ENCODE results near the gene CPEB1. TPM values are rescaled to one million over a fixed set of nuclear protein-coding genes. Genes with fewer than 3 reads are reported as not detected.

CPEB1 gene
- total RNA-seq, 1 donor from 2014 or later: 0.40 TPM

- Mint-ChIP-seq H3K9me3 (no peaks in the 10 kb centered on the region), H3K27me3 (ENCODE audit: low read depth) (peaks cover 92% of the 10 kb centered on the region), H3K36me3 (no peaks in the 10 kb centered on the region), H3K4me1 (peaks cover 8% of the 10 kb centered on the region), H3K4me3 (no peak overlapping the region), H3K27ac (no peak overlapping the region)
- DNase-seq (ENCODE audit: low spot score in 2 of 2, unreplicated experiment in 2 of 2): no peak
- no peak for TF ChIP-seq CTCF (IDR thresholded peaks at IDR 0.05; ENCODE audit: unreplicated experiment)
These were observed 3.2 kb downstream of the CPEB1 start for GRCh38 chr15:82643992-82644391.

- H3K36me3 Mint-ChIP-seq: no peaks in the 10 kb centered on the region
- peaks cover 94% of the 10 kb centered on the region for H3K27me3 Mint-ChIP-seq (ENCODE audit: low read depth)
- H3K9me3 Mint-ChIP-seq: no peaks in the 10 kb centered on the region
- peaks cover 3% of the 10 kb centered on the region for H3K4me1 Mint-ChIP-seq
- no peak for DNase-seq (ENCODE audit: low spot score in 2 of 2, unreplicated experiment in 2 of 2)
- no peak for TF ChIP-seq CTCF (IDR thresholded peaks at IDR 0.05; ENCODE audit: unreplicated experiment)
- no peak overlapping the region for H3K27ac Mint-ChIP-seq
- no peak overlapping the region for H3K4me3 Mint-ChIP-seq
These were observed 4.5 kb downstream of the CPEB1 start for GRCh38 chr15:82642656-82643055.

- TF ChIP-seq CTCF (IDR thresholded peaks at IDR 0.05; ENCODE audit: unreplicated experiment): no peak
- Mint-ChIP-seq H3K36me3 (no peaks in the 10 kb centered on the region), H3K9me3 (no peaks in the 10 kb centered on the region), H3K27me3 (ENCODE audit: low read depth) (peaks cover 99% of the 10 kb centered on the region), H3K27ac (no peak overlapping the region), H3K4me1 (peaks cover 3% of the 10 kb centered on the region), H3K4me3 (no peak overlapping the region)
- DNase-seq (ENCODE audit: low spot score in 2 of 2, unreplicated experiment in 2 of 2): no peak
These were observed 5.9 kb downstream of the CPEB1 start for GRCh38 chr15:82641129-82641798.

GRCh38 chr15:82640672-82641071, 6.5 kb downstream of the CPEB1 start:
- Mint-ChIP-seq H3K27ac (no peak overlapping the region), H3K9me3 (no peaks in the 10 kb centered on the region), H3K27me3 (ENCODE audit: low read depth) (peaks cover 99% of the 10 kb centered on the region), H3K4me3 (no peak overlapping the region), H3K36me3 (no peaks in the 10 kb centered on the region), H3K4me1 (no peaks in the 10 kb centered on the region)
- DNase-seq (ENCODE audit: low spot score in 2 of 2, unreplicated experiment in 2 of 2): no peak
- no peak for TF ChIP-seq CTCF (IDR thresholded peaks at IDR 0.05; ENCODE audit: unreplicated experiment)

GRCh38 chr15:82635798-82636197, 11.4 kb downstream of the CPEB1 start:
- Mint-ChIP-seq H3K27me3 (ENCODE audit: low read depth) (peaks cover 81% of the 10 kb centered on the region), H3K9me3 (no peaks in the 10 kb centered on the region), H3K36me3 (no peaks in the 10 kb centered on the region), H3K27ac (no peak overlapping the region), H3K4me1 (no peaks in the 10 kb centered on the region), H3K4me3 (no peak overlapping the region)
- DNase-seq (ENCODE audit: low spot score in 2 of 2, unreplicated experiment in 2 of 2): no peak
- TF ChIP-seq CTCF (IDR thresholded peaks at IDR 0.05; ENCODE audit: unreplicated experiment): no peak

GRCh38 chr15:82630033-82630432, 17.1 kb downstream of the CPEB1 start:
- no peak overlapping the region for H3K27ac Mint-ChIP-seq
- peaks cover 57% of the 10 kb centered on the region for H3K27me3 Mint-ChIP-seq (ENCODE audit: low read depth)
- no peaks in the 10 kb centered on the region for H3K36me3 Mint-ChIP-seq
- H3K9me3 Mint-ChIP-seq: no peaks in the 10 kb centered on the region
- no peak for TF ChIP-seq CTCF (IDR thresholded peaks at IDR 0.05; ENCODE audit: unreplicated experiment)
- H3K4me3 Mint-ChIP-seq: no peak overlapping the region
- H3K4me1 Mint-ChIP-seq: no peaks in the 10 kb centered on the region
- no peak for DNase-seq (ENCODE audit: low spot score in 2 of 2, unreplicated experiment in 2 of 2)
